ENCODE results near the gene CREM.

- no peak for TF ChIP-seq CTCF (conservative IDR thresholded peaks at IDR 0.05; ENCODE audit: low read depth in 2 of 2)
- TF ChIP-seq POLR2AphosphoS5 (IDR thresholded peaks at IDR 0.05; ENCODE audit: low read depth): no peak
- TF ChIP-seq STAT1 (IDR thresholded peaks at IDR 0.05; ENCODE audit: unreplicated experiment): no peak
- no peak for TF ChIP-seq EZH2 (IDR thresholded peaks at IDR 0.05; ENCODE audit: low read depth, unreplicated experiment)
- TF ChIP-seq EZH2phosphoT487 (IDR thresholded peaks at IDR 0.05; ENCODE audit: unreplicated experiment): no peak
- no peak for TF ChIP-seq REST (IDR thresholded peaks at IDR 0.05; ENCODE audit: unreplicated experiment)
- no peak for TF ChIP-seq CREB1 (CRISPR knock-in tag; IDR thresholded peaks at IDR 0.05; ENCODE audit: low read depth)
Observed at GRCh38 chr10:35165811-35166210, 39.2 kb downstream of the CREM start.

Measured in GM23338 (cell line).